Stomach (tissue), 4 donors: ENCODE results near the gene SNX30.

Source experiments
- EP300 ChIP-seq: sonication (generic); formaldehyde crosslinking; IDR thresholded peaks from one replicate; pipeline ENCODE4 v1.6.1; 2017; ENCODE audit warnings: antibody characterized with exemption
- POLR2A ChIP-seq, 4 donors: fragments of 450-650 bp; IDR thresholded peaks; one replicate each; pipeline ENCODE4 v1.6.1; 2016; ENCODE audit warnings: antibody characterized with exemption in 4 of 4, control low read depth in 2 of 4, mild to moderate bottlenecking in 1 of 4, moderate library complexity in 1 of 4
- POLR2AphosphoS5 ChIP-seq, 3 donors: sonication (generic); formaldehyde crosslinking; IDR thresholded peaks; one replicate each; pipeline ENCODE4 v1.6.1; 2016; ENCODE audit warnings: antibody characterized with exemption in 3 of 3
- TF ChIP-seq, protein P1 (sequence below), 7 experiments: fragments of 450-650 bp in 4 of 7; fragments of 200-600 bp in 3 of 7; sonication (generic) in 3 of 7; IDR thresholded peaks; one replicate each; pipeline ENCODE4 v1.5.1; 2016 to 2019; ENCODE audit warnings: antibody characterized with exemption in 7 of 7, control low read depth in 2 of 7, mild to moderate bottlenecking in 1 of 7

DNA sequence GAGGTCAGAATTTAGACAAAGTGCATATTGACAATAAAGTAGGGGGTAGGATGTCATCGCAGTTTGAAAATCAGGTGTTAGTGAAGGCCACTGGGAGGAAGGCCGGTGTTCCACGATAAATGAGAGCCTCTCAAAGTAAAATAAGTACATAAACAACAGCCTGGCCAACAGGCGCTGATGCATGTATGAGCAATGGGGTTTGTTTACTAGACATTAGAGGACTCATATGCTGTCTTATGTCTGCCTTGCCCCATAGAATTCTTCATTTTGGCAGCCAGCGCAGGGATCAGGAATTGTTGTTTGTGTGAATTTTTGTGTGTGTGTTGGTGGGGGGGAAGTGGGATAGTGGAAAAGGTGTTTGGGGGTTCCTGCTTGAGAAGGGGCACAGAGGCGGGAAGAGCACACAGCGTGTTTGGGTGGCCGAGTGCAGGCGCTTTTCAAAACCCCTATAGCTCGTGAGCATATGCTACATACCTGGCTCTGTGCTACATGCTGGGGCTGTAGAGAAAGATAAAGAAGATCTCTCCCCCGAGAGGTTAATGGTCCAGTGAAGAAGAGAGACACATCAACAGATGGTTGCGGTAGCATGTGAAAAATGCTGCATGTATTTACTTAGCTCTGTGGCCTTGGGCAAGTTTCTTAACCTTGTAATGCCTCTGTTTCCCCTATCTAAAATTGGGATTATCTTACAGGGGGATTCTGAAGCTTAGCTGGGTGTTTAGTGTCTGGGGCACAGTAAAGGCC, 11.5 kb downstream of the SNX30 start:
- TF ChIP-seq, protein P1, sequence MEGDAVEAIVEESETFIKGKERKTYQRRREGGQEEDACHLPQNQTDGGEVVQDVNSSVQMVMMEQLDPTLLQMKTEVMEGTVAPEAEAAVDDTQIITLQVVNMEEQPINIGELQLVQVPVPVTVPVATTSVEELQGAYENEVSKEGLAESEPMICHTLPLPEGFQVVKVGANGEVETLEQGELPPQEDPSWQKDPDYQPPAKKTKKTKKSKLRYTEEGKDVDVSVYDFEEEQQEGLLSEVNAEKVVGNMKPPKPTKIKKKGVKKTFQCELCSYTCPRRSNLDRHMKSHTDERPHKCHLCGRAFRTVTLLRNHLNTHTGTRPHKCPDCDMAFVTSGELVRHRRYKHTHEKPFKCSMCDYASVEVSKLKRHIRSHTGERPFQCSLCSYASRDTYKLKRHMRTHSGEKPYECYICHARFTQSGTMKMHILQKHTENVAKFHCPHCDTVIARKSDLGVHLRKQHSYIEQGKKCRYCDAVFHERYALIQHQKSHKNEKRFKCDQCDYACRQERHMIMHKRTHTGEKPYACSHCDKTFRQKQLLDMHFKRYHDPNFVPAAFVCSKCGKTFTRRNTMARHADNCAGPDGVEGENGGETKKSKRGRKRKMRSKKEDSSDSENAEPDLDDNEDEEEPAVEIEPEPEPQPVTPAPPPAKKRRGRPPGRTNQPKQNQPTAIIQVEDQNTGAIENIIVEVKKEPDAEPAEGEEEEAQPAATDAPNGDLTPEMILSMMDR (IDR thresholded peaks at IDR 0.05) = no peak
- no peak for TF ChIP-seq POLR2A (IDR thresholded peaks at IDR 0.05)
- TF ChIP-seq EP300 = no peak
- no peak for TF ChIP-seq POLR2AphosphoS5 (IDR thresholded peaks at IDR 0.05)
